Fibroblast of the aortic adventitia (primary cell): ENCODE results near the gene L3MBTL4. TPM values are rescaled to one million over a fixed set of nuclear protein-coding genes. Genes with fewer than 3 reads are reported as not detected.

Experiments used
- DNase-seq: peaks from one replicate; pipeline ENCODE4 v3.0.0-alpha.2; 2010; ENCODE audit warnings: low read depth
- H3K4me3 ChIP-seq: 2 replicates; pipeline ENCODE4 v1.5.1; 2011; ENCODE audit warnings: low read depth, mild to moderate bottlenecking, control low read depth, low read length, moderate library complexity
- total RNA-seq: library from RNA; depleted of rRNA; stranded (reverse); fragments of >200 nt; gene quantifications from 2 replicates; pipeline ENCODE4 v1.2.3, GENCODE V29; 2012; ENCODE audit warnings: low replicate concordance
- TF ChIP-seq, protein P1 (sequence below): IDR thresholded peaks from 2 replicates; pipeline ENCODE4 v1.5.1; 2011; ENCODE audit warnings: mild to moderate bottlenecking, low read length, control low read depth, inconsistent platforms; ENCODE audit not compliant: insufficient read depth

Gene L3MBTL4
- total RNA-seq, 1 donor = not detected

DNA sequence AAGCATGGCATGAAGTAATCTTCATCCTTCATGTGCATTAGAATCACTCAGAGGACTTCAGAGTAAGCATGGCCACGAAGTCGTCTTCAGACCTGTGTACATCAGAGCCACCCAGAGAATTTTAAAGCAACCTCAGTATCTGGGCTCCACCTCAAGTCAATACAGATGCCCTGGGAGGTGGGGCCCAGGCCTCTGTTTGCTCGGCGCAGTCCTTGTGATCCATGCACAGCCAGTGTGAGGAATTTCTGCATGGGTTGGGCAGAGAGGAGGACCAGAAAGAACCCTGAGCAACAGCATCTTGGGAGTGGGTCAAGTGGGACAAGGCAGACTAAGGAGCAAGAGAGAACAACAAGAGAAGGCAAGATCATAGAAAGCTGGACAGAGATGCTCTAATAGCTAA is 299.0 kb downstream of the L3MBTL4 start:
- TF ChIP-seq, protein P1, sequence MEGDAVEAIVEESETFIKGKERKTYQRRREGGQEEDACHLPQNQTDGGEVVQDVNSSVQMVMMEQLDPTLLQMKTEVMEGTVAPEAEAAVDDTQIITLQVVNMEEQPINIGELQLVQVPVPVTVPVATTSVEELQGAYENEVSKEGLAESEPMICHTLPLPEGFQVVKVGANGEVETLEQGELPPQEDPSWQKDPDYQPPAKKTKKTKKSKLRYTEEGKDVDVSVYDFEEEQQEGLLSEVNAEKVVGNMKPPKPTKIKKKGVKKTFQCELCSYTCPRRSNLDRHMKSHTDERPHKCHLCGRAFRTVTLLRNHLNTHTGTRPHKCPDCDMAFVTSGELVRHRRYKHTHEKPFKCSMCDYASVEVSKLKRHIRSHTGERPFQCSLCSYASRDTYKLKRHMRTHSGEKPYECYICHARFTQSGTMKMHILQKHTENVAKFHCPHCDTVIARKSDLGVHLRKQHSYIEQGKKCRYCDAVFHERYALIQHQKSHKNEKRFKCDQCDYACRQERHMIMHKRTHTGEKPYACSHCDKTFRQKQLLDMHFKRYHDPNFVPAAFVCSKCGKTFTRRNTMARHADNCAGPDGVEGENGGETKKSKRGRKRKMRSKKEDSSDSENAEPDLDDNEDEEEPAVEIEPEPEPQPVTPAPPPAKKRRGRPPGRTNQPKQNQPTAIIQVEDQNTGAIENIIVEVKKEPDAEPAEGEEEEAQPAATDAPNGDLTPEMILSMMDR = no peak
- DNase-seq = no peak
- H3K4me3 ChIP-seq = no peak overlapping the region

DNA sequence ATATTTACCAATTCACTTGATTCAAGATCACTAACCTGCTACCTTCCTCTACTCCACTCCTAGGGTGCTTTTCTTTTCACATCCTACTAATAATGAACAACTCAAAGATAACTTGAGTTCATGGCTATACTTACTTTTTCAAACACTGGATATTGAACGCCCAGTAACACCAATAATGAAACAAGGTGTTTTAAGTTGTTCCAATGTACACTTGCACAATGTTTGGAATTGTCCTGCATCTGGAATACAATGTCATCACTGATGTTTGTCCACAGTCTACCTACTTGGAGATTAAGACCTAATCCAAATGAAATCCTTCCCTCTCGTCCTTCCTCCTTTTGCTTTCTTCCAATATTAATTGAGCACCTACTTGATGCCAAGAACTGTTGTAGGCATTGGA is 301.1 kb downstream of the L3MBTL4 start:
- no peak overlapping the region for H3K4me3 ChIP-seq
- DNase-seq = no peak
- TF ChIP-seq, protein P1 = no peak

DNA sequence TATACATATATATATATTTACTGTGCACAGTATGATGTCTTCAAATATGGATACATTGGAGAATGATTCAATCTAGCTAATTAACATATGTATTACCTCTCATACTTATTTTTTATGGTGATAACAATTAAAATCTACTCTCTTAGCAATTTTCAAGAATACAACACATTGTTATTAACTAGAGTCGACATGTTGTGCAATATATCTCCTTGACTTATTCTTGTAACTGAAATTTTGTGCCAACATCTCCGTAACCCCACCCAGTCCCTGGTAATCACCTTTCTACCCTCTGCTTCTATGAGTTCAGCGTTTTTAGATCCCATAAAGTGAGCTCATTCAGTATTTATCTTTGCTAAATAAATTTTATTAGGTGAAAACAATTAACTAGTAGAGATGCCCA is 303.0 kb downstream of the L3MBTL4 start:
- H3K4me3 ChIP-seq = no peak overlapping the region
- TF ChIP-seq, protein P1 = no peak
- DNase-seq = no peak

DNA sequence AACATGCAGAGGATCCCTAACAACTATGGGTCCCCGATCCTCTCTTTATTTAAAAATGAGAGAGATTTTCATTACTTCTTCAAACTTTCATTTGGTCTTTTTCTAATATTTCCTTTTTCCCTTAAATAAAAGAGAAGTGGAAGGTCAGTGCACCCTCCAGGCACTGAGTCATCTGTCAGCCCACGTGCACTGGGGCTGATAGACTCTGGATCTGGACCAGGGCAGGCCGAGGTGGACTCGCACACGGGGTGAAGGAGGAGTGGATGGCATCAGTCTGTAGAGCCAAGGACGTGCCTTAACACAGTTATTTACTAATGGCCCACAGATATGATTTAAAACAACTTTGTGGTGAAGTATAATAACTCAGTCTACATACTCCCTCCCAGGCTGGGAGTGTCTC is 305.0 kb downstream of the L3MBTL4 start:
- TF ChIP-seq, protein P1 = no peak
- no peak overlapping the region for H3K4me3 ChIP-seq
- DNase-seq = no peak

DNA sequence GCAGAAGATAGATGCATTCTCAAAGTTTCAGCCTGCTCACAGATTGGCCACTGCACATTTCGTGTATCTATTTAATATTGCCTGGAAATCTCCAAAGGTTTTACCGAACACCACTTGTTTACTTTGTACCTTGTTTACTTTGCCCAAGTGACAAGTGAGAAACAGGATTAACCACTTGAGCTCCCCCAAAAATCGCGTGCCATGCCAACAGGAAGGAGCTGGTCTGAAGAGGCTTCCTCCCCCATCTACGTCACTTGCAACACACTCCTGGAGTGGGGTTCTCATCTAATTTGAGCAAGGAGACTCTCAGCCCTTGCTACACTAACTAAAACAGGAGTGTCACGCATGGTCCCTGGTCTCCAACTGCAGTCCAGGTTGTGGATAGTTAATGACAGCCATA is 306.9 kb downstream of the L3MBTL4 start:
- no peak for DNase-seq
- TF ChIP-seq, protein P1 = no peak
- H3K4me3 ChIP-seq = no peak overlapping the region

DNA sequence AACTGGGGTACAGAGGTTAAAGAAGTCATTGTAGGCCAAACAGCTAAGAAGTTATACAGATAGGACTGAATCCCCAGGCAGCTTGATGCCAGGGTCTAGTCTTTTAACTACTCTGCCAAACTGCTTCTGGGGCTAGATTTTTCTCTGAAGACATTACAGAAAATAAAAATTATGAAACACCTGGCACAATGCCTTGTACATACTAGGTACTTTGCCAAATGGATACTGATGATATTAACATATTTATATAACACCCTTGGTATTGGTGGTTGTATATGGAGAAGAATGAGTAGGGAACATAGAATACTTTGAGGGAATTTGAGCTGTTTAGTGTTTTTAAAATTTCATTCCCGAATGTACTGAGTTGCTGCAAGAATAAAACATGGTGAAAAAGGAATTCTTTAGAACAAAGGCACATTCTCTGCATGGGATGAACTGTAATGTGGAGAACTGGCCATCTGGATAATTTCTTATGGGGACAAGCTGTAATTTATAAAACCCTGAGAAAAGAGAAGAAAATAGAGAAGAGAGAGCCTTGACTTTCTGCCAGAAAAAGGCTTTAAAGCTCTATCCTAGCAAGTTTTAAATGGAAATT is 308.5 kb downstream of the L3MBTL4 start:
- TF ChIP-seq, protein P1 = no peak
- DNase-seq = peak; percentile 19
- H3K4me3 ChIP-seq = no peak overlapping the region

DNA sequence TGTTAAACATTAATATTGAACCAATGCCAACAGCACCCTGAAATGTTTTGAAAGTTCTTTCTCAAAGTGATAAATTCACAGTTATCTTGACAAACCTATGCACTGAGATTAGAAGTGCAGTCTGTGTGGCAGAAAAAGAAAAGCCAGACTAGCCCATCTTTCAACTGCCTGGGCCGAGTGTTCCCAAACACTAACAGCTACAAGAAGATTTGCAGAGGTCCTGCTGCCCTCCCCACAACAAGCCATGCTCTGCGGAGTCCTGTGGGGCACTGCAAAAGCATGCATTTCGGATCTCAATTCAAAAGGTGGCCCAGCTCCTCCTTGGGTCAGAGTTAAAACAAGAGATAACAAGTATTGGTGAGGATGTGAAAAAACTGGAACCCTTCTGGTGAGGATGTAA is 311.0 kb downstream of the L3MBTL4 start:
- DNase-seq = no peak
- TF ChIP-seq, protein P1 = no peak
- H3K4me3 ChIP-seq = no peak overlapping the region
